ENCODE data around the gene TPSD1.

The TPSD1 gene

GRCh38 chr16:1216296-1216619, 39.6 kb upstream of the TPSD1 start:
- no peak overlapping the region for H3K4me3 ChIP-seq (ENCODE audit: control insufficient read depth, low read depth, low read length)
- DNase-seq (ENCODE audit: low read depth) = no peak
- no peak for TF ChIP-seq CTCF (IDR thresholded peaks at IDR 0.05; ENCODE audit: control insufficient read depth, insufficient read depth, low read depth, low read length, missing control alignments)

GRCh38 chr16:1216681-1217400, 39.0 kb upstream of the TPSD1 start:
- no peak for TF ChIP-seq CTCF (IDR thresholded peaks at IDR 0.05; ENCODE audit: control insufficient read depth, insufficient read depth, low read depth, low read length, missing control alignments)
- no peak for DNase-seq (ENCODE audit: low read depth)
- no peak overlapping the region for H3K4me3 ChIP-seq (ENCODE audit: control insufficient read depth, low read depth, low read length)

- TF ChIP-seq CTCF (IDR thresholded peaks at IDR 0.05; ENCODE audit: control insufficient read depth, insufficient read depth, low read depth, low read length, missing control alignments) = no peak
- no peak overlapping the region for H3K4me3 ChIP-seq (ENCODE audit: control insufficient read depth, low read depth, low read length)
- DNase-seq (ENCODE audit: low read depth) = no peak
These were observed 38.3 kb upstream of the TPSD1 start for GRCh38 chr16:1217526-1217925.

GRCh38 chr16:1218061-1218929, 37.6 kb upstream of the TPSD1 start:
- no peak for DNase-seq (ENCODE audit: low read depth)
- no peak overlapping the region for H3K4me3 ChIP-seq (ENCODE audit: control insufficient read depth, low read depth, low read length)
- TF ChIP-seq CTCF (IDR thresholded peaks at IDR 0.05; ENCODE audit: control insufficient read depth, insufficient read depth, low read depth, low read length, missing control alignments) = no peak

- DNase-seq (ENCODE audit: low read depth) = no peak
- no peak overlapping the region for H3K4me3 ChIP-seq (ENCODE audit: control insufficient read depth, low read depth, low read length)
- no peak for TF ChIP-seq CTCF (IDR thresholded peaks at IDR 0.05; ENCODE audit: control insufficient read depth, insufficient read depth, low read depth, low read length, missing control alignments)
These were observed 36.8 kb upstream of the TPSD1 start for GRCh38 chr16:1218930-1219611.

- TF ChIP-seq CTCF (IDR thresholded peaks at IDR 0.05; ENCODE audit: control insufficient read depth, insufficient read depth, low read depth, low read length, missing control alignments) = no peak
- no peak for DNase-seq (ENCODE audit: low read depth)
- H3K4me3 ChIP-seq (ENCODE audit: control insufficient read depth, low read depth, low read length) = no peak overlapping the region
These were observed 35.7 kb upstream of the TPSD1 start for GRCh38 chr16:1220098-1220728.
